Liver (tissue), 3 donors: ENCODE measurements around the gene PBOV1.

ENCODE experiments used
- ATF3 ChIP-seq: IDR thresholded peaks from 2 replicates; pipeline ENCODE4 v1.6.1; 2016; ENCODE audit warnings: antibody characterized with exemption
- CTCF ChIP-seq: fragments of 150-350 bp; IDR thresholded peaks from 2 replicates; pipeline ENCODE4 v1.5.1; 2017; ENCODE audit warnings: improper control_type of control experiment, low read depth, low read length; ENCODE audit not compliant: missing input control
- FOXA1 ChIP-seq: IDR thresholded peaks from 2 replicates; pipeline ENCODE4 v1.6.1; 2016; ENCODE audit warnings: antibody characterized with exemption
- HNF4A ChIP-seq, 2 donors: conservative IDR thresholded peaks; 2 replicates each; pipeline ENCODE4 v1.6.1; 2016; ENCODE audit warnings: antibody characterized with exemption in 2 of 2, mild to moderate bottlenecking in 2 of 2
- MAX ChIP-seq: IDR thresholded peaks from 2 replicates; pipeline ENCODE4 v1.6.1; 2016; ENCODE audit warnings: antibody characterized with exemption
- NR2F2 ChIP-seq: IDR thresholded peaks from 2 replicates; pipeline ENCODE4 v1.6.1; 2016; ENCODE audit warnings: antibody characterized with exemption
- REST ChIP-seq: IDR thresholded peaks from 2 replicates; pipeline ENCODE4 v1.6.1; 2016; ENCODE audit warnings: antibody characterized with exemption, mild to moderate bottlenecking
- SP1 ChIP-seq: IDR thresholded peaks from 2 replicates; pipeline ENCODE4 v1.6.1; 2018; ENCODE audit warnings: antibody characterized with exemption, mild to moderate bottlenecking
- TAF1 ChIP-seq: conservative IDR thresholded peaks from 2 replicates; pipeline ENCODE4 v1.6.1; 2016; ENCODE audit warnings: antibody characterized with exemption, mild to moderate bottlenecking
- YY1 ChIP-seq: IDR thresholded peaks from 2 replicates; pipeline ENCODE4 v1.6.1; 2016; ENCODE audit warnings: antibody characterized with exemption, mild to moderate bottlenecking
- donor health status: healthy.
- donor health status: healthy.

- TF ChIP-seq CTCF (no peak), REST (no peak), SP1 (no peak), YY1 (no peak), MAX (no peak), TAF1 (no peak), ATF3 (no peak), HNF4A (conservative IDR thresholded peaks at IDR 0.05) (no peak), FOXA1 (no peak), NR2F2 (no peak)
Observed at GRCh38 chr6:138219398-138219797, 1.1 kb upstream of the PBOV1 start.
